Left ventricle myocardium superior (tissue), 1 donor: ENCODE results near the gene DYNC1H1. TPM values are rescaled to one million over a fixed set of nuclear protein-coding genes. Genes with fewer than 3 reads are reported as not detected.
"Not testable (repeated sequence)": the region's sequence is repeated elsewhere in the genome, so short reads cannot be mapped to it uniquely, and the experiment has no call there.

Experiments used
- ATAC-seq: fragments of 200-7000 bp; cut with Tn5 transposase; one replicate; pipeline ENCODE4 v1.9.1; 2020; ENCODE audit warnings: mild to moderate bottlenecking, moderate library complexity
- DNase-seq: peaks from one replicate; pipeline ENCODE4 v3.0.0-alpha.2; 2020
- intact Hi-C: fragments of 100-400 bp; cut with micrococcal nuclease; formaldehyde crosslinking; loops from one replicate; pipeline ENCODE4 v1.11.0; 2022
- total RNA-seq: library from RNA; stranded (reverse); fragmentation: NEBNext Ultra II Directional; extraction: Animal tissue kit (Norgen Biotek cat#: 25700); gene quantifications from one replicate; pipeline ENCODE4 v1.2.1, GENCODE V29; 2021
- donor health status: DM: no; HTN: yes; CAD: no; lungs with severe emphysema.

DYNC1H1 gene
- total RNA-seq, 1 donor from 2014 or later: 387 TPM

DNA sequence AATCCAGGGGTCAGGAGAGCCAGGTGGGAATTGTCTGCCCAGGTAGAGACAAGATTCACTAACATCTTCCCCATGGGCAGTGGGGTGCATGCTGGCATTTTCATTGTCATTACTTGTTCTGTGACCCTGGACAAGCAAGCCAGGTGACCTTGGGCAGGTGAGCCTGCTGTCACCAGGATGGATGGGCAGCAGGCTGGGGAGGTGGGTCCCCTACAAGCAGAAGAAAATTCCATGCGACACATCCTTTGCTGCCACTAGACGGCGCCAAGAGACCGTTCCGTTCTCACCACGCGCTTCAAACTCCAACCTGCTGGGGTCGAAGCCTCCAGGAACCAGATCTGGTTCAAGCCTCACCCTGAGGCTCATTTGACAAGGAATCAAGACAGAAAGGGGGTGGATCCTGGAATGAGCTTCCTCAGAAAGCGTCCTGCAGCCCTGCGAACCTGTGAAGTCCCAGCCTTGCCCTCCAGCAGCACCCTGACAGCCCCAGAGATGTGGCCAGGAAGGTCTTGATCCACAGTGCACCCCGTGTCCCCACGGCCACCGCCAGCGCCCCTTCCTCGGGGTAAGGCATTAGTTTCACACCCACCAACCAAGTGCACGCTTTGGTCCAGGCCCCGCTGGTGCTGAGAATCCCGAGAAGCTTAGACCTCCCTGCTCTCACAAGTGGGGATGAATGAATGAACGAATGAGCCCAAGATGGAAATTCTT is 3.2 kb upstream of the DYNC1H1 start:
- peak; percentile 81 for DNase-seq
- intact Hi-C loops: no loop called here
- ATAC-seq: no peak

GRCh38 chr14:101961746-101962502 is 2.4 kb upstream of the DYNC1H1 start:
- intact Hi-C loops: no loop called here
- no peak for ATAC-seq
- DNase-seq: no peak

DNA sequence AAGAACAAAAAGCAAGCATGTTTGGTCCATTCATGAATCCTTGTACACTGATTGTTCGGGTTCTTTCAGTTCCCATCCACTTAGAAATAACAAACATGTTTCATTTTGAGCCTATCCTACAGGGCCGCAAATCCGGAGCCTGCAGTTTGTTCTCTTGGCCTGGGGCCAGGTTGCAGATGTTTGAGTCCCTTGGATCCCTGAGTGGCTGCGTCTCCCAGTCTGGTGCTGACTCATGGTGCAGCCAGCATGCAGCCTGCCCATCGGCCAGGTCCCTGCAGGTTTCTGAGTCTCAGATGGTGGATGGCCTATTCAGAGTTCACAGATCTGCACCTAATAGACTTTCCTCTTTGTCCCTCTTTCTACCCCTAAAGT is 1.9 kb upstream of the DYNC1H1 start:
- DNase-seq (peak; percentile 81), ATAC-seq (peak; percentile 10)
- intact Hi-C loops: no loop called here

GRCh38 chr14:101963052-101963451 is 1.3 kb upstream of the DYNC1H1 start:
- DNase-seq: no peak
- intact Hi-C loops: no loop called here
- no peak for ATAC-seq

DNA sequence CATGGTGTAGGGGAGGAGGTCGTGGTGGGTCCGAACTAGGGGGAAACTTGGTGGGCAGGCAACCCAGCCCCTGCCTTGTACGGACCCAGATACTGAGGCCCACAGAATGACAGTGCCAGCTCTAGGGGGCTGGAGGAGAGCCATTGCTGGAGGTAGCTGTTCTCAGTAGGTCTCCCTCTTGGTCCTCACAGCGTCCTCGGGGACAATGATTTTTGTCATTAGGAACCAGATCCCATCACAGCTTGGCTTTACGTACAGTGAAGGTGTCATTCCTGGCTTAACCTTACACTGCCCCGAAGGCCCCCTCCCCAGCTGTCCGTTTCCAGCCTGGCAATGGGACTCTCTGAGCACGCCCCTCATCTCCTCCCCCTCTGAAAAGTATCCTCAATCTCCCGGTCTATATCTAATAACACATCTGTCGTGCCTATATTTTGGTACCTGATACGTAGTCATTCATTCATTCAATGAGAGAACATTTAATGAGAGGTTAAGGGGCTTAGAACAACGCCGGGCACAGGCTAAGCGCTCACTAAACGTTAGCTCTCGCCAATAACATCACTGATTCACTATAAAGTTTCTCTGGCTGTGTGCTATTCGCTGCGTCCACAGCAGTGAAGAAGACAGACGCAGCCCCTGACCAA is 597 bp upstream of the DYNC1H1 start:
- intact Hi-C loops: no loop called here
- ATAC-seq (no peak), DNase-seq (no peak)

GRCh38 chr14:101965181-101965544 is 790 bp downstream of the DYNC1H1 start:
- ATAC-seq: peak; percentile 52
- intact Hi-C loops: no loop called here
- peak; percentile 82 for DNase-seq

DNA sequence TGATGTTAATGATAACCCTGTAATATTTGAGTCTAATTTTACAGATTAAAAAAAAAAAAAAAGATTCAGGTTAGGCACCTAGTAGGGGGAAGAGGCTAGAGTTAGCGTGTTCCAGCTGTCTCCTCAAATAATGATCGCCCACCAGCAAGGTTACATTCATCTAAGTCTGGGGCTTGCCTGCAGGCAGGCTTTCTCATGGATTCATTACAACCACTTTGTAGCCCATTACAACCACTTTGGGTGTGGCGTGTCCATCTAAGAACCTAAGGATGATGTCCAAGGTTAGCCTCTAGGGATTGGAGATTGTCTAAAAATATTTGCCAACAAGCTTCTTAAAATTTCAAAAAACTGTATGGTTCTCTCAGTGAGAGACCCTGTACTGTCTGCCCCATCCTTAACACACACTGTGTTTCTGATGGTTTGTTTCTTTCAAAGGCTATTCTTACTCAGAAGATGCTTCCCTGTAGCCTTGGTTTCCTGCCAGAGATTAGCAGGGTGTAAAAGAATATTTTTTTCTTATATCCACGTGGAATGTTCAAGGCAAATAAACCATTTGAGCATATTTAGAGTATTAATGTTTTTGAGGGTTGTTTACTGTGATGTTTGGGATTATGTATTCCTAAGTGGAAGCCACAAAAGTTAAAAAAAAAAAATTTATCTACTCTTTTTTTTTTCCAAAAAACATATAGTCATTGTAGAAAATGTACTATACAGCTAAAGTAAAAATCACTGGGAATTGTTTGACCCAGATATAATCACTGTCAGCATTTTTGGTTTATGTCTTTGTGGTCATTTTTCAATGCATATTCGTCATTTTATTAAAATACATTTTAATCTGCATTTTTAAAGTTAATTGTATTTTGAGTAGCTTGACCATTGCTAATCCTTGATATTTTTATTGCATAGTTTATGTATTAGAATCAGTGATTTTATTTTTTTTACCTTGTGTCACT is 1.7 kb downstream of the DYNC1H1 start:
- DNase-seq (no peak), ATAC-seq (no peak)
- intact Hi-C loops: no loop called here

GRCh38 chr14:101966742-101967141 is 2.4 kb downstream of the DYNC1H1 start:
- DNase-seq: no peak
- intact Hi-C loops: no loop called here

DNA sequence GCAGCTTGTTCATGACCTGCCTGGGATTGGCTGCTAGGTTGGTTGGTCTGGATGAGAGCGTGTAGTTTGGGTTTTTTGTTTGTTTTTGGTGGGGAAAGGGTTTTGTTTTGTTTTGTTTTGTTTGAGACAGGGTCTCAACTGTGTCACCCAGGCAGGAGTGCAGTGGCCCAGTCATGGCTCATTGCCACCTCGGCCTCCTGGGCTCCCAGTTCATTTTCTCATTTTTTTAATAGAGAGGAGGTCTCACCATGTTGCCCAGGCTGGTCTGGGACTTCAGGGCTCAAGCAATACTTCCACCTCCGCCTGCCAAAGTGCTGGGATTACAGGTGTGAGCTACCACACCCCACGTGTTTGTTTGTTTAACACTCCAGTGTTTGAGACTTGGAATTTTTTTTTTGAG is 3.8 kb downstream of the DYNC1H1 start:
- DNase-seq (no peak), ATAC-seq (no peak)
- intact Hi-C loops: no loop called here

More at GRCh38 chr14:101966742-101967141, 2.4 kb downstream of the DYNC1H1 start:
- no peak for ATAC-seq

DNA sequence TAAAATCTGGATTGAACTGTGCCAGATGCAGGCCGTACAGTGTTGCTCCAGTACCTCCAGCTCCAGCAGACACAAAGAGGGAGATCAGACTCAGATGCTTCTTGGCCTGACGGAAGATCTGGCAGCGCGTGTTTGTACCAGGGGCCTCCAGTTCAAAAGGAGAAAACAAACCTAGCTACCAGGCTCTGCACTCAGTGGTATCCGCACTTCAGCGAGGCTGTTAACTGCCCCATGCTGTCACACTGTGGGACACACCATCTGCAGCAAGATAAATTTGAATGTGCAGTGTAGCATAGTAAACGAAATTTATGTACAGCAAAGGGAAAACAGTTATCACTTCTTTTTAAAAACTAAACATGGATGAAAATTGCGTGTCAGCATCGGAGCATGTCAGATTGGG is 5.1 kb downstream of the DYNC1H1 start:
- intact Hi-C loops: no loop called here
- no peak for DNase-seq
- ATAC-seq: no peak

DNA sequence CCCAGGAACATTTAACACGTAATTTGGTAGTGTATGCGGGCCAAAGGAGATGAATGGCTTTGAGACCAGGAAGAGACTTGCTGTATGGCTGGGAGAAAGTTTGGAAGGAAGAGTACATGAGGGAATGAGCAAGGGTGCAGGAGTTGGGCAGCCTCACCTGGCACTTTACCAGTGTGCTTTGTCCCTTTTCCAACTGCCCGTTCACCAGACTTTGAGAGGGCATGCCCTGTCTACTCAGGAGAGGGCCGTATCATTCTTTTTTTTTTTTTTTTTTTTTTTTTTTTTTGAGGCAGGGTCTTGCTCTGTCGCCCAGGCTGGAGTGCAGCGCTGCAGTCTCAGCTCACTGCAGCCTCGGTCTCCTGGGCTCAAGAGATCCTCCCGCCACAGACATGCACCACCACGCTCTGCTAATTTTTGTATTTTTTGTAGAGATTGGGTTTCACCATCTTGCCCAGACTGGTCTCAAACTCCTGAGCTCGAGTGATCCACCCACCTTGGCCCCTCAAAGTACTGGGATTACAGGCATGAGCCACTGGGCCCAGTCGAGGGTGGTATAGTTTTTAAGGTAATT is 6.5 kb downstream of the DYNC1H1 start:
- DNase-seq (no peak), ATAC-seq (peak; percentile 33)
- intact Hi-C loops: no loop called here

DNA sequence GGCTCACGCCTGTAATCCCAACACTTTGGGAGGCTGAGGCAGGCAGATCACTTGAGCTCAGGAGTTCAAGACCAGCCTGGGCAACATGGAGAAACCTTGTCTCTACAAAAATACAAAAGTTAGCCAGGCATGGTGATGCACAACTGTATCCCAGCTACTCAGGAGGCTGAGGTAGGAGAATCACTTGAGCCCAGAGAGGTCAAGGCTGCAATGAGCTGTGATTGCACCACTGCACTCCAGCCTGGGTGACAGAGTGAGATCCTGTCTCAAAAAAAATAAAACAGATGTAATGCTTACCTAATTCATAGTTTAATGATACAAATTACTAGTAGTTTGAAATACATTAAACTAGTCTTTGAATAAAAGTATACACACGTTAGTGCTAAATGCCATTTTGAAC is 7.1 kb downstream of the DYNC1H1 start:
- ATAC-seq, intact Hi-C loops, DNase-seq: not testable (repeated sequence)

GRCh38 chr14:101972126-101972866 is 7.9 kb downstream of the DYNC1H1 start:
- DNase-seq: peak; percentile 77
- intact Hi-C loops: no loop called here
- peak; percentile 98 for ATAC-seq

DNA sequence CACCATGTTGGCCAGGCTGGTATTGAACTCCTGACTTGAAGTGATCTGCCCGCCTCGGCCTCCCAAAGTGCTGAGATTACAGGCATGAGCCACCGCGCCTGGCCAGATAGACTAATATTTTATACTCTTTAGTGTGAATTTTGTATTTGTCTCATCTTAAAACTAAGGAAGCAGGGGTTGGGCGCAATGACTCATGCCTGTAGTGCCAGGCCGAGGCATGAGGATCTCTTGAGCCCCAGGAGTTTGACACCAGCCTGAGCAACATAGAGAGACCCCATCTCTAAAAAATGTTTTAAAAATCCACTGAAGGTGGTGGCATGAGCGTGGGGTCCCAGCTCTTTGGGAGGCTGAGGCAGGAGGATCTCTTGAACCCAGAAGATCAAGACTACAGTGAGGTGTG is 9.0 kb downstream of the DYNC1H1 start:
- DNase-seq: no peak
- no peak for ATAC-seq
- intact Hi-C loops: no loop called here

DNA sequence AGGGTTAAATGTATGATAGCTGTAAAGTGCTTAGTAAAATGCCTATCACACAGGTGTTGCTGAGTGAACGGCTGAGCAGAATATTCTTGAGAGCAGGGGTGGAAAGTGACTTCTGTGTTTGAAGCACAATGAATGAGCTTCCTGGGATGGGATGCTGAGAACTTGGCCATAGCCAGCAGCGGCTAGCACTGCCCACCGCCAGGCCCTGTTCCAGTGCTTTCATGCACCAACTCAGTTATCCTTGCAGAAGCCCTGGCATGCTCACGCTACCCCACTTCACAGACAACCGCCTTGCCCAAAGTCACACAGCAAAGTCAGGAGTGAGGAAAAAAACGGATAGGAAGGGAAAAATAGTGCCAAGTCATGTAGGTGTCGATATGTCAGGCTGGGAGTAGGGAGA is 10.9 kb downstream of the DYNC1H1 start:
- intact Hi-C loops: no loop called here
- no peak for DNase-seq
- ATAC-seq: no peak

- ATAC-seq (no peak), DNase-seq (no peak)
- intact Hi-C loops: no loop called here
Measured at GRCh38 chr14:101977311-101978071, 13.1 kb downstream of the DYNC1H1 start.

- ATAC-seq: no peak
- intact Hi-C loops: no loop called here
Measured at GRCh38 chr14:101979666-101980065, 15.3 kb downstream of the DYNC1H1 start.

DNA sequence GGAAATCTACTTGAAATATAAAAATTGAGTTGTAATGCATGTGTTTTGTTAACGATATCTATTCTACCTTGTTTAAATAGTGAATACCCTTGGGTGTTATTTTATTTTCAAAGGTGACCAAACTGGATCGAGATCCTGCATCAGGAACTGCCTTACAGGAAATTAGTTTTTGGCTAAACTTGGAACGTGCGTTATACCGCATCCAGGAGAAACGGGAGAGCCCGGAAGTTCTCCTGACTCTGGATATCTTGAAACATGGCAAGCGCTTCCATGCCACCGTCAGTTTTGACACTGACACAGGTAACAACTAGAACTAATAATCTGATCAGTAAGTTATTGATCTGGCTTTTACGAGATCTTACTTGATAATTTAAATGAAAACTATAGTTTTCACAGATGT is 15.9 kb downstream of the DYNC1H1 start:
- DNase-seq (no peak), ATAC-seq (no peak)
- intact Hi-C loops: no loop called here

More at GRCh38 chr14:101979666-101980065, 15.3 kb downstream of the DYNC1H1 start:
- DNase-seq: no peak
